HCT116 (cell line): ENCODE data around the gene TIAM1. TPM values are rescaled to one million over a fixed set of nuclear protein-coding genes. Genes with fewer than 3 reads are reported as not detected.

ENCODE experiments used
- ATAC-seq: fragments of 200-7000 bp; cut with Tn5 transposase; 2 replicates; pipeline ENCODE4 v1.9.1; 2020; ENCODE audit warnings: mild to moderate bottlenecking, moderate library complexity
- BruUV-seq: library from RNA; stranded (reverse); fragments of 400-500 nt; replicated peaks from 2 replicates; lab custom pipeline; 2021; lab: Mats Ljungman, UMichigan
- CTCF ChIA-PET: fragments of 300-600 bp; sonication (Branson Sonifier 250); formaldehyde crosslinking; loops from one replicate; lab custom pipeline; 2021; ENCODE audit warnings: antibody characterized with exemption; lab: Charles Lee
- POLR2A ChIA-PET: fragments of 300-600, 350-600 bp; sonication (Branson Sonifier 250); formaldehyde crosslinking; loops from one replicate; lab custom pipeline; 2021; ENCODE audit warnings: antibody characterized with exemption; lab: Charles Lee
- RAD21 ChIA-PET, 2 experiments: fragments of 300-600 bp; sonication (Branson Sonifier 250); formaldehyde crosslinking; loops; one replicate each; lab custom pipeline; 2023; ENCODE audit warnings: low total read pairs in 2 of 2; ENCODE audit not compliant: uncharacterized antibody in 2 of 2, unreplicated experiment in 2 of 2, low non-redundant PET in 1 of 2; lab: Charles Lee
- DNase-seq: peaks from one replicate; pipeline ENCODE4 v3.0.0-alpha.2; 2010; ENCODE audit warnings: low read depth, low spot score
- H2AFZ ChIP-seq: fragments of 200-600 bp; shearing (Covaris generic), sonication (generic); 2 replicates; pipeline ENCODE4 v1.6.1; 2017; ENCODE audit warnings: low read depth, mixed run types, mixed read lengths, antibody characterized with exemption, low read length; ENCODE audit not compliant: poor library complexity, severe bottlenecking
- H3K27ac ChIP-seq: 2 replicates; pipeline ENCODE4 v1.5.1; 2012; ENCODE audit warnings: low read depth, low read length
- H3K27me3 ChIP-seq: fragments of 200-600 bp; sonication (generic); 2 replicates; pipeline ENCODE4 v1.6.1; 2016; ENCODE audit warnings: mixed run types, low read length, mixed read lengths; ENCODE audit not compliant: insufficient read depth
- H3K36me3 ChIP-seq, 2 experiments: fragments of 200-500 bp in 1 of 2; fragments of 200-600 bp in 1 of 2; sonication (Bioruptor generic) in 1 of 2; sonication (generic) in 1 of 2; 2 replicates each; pipeline versions ENCODE4 v1.5.1 to v1.6.1; 2014 to 2016; ENCODE audit warnings: low read length in 2 of 2, inconsistent platforms in 1 of 2, mixed read lengths in 1 of 2, mixed run types in 1 of 2; ENCODE audit not compliant: insufficient read depth in 2 of 2, control insufficient read depth in 1 of 2
- H3K4me1 ChIP-seq, 2 experiments: fragments of 200-600 bp in 1 of 2; sonication (generic) in 1 of 2; 2 replicates each; pipeline versions ENCODE4 v1.5.1 to v1.6.1; 2012 to 2017; ENCODE audit warnings: low read length in 2 of 2, inconsistent platforms in 1 of 2, mild to moderate bottlenecking in 1 of 2, mixed read lengths in 1 of 2, mixed run types in 1 of 2, moderate library complexity in 1 of 2; ENCODE audit not compliant: insufficient read depth in 2 of 2, control insufficient read depth in 1 of 2
- H3K4me2 ChIP-seq: fragments of 200-600 bp; sonication (generic); 2 replicates; pipeline ENCODE4 v1.6.1; 2017; ENCODE audit warnings: mixed run types, low read length, mixed read lengths
- H3K4me3 ChIP-seq, 2 experiments: fragments of 200-600 bp in 1 of 2; sonication (generic) in 1 of 2; replicated peaks in 1 of 2; 2 replicates each; pipeline ENCODE4 v1.5.1; 2011 to 2016; ENCODE audit warnings: low read length in 2 of 2, control low read depth in 1 of 2, low read depth in 1 of 2, mild to moderate bottlenecking in 1 of 2, mixed read lengths in 1 of 2, mixed run types in 1 of 2
- H3K79me2 ChIP-seq: fragments of 200-600 bp; sonication (generic); 2 replicates; pipeline ENCODE4 v1.6.1; 2017; ENCODE audit warnings: mild to moderate bottlenecking, mixed run types, low read length, moderate library complexity, mixed read lengths; ENCODE audit not compliant: insufficient read depth
- H3K9ac ChIP-seq: fragments of 200-600 bp; sonication (generic); 2 replicates; pipeline ENCODE4 v1.6.1; 2016; ENCODE audit warnings: low read length, mixed read lengths
- H3K9me2 ChIP-seq: fragments of 200-600 bp; sonication (generic), shearing (Covaris generic); 2 replicates; pipeline ENCODE4 v1.6.1; 2017; ENCODE audit warnings: mixed run types, mild to moderate bottlenecking, moderate library complexity; ENCODE audit not compliant: insufficient read depth
- H3K9me3 ChIP-seq, 2 experiments: fragments of 200-500 bp in 1 of 2; fragments of 200-600 bp in 1 of 2; sonication (Bioruptor generic) in 1 of 2; sonication (generic) in 1 of 2; 2 replicates each; pipeline ENCODE4 v1.6.1; 2014 to 2017; ENCODE audit warnings: low read length in 2 of 2, mixed read lengths in 2 of 2, inconsistent platforms in 1 of 2, low read depth in 1 of 2, mild to moderate bottlenecking in 1 of 2, mixed run types in 1 of 2, moderate library complexity in 1 of 2; ENCODE audit not compliant: control insufficient read depth in 1 of 2, insufficient read depth in 1 of 2
- H4K20me1 ChIP-seq: fragments of 200-600 bp; sonication (generic), shearing (Covaris generic); 2 replicates; pipeline ENCODE4 v1.6.1; 2017; ENCODE audit warnings: mixed run types, mild to moderate bottlenecking, moderate library complexity; ENCODE audit not compliant: insufficient read depth
- CBX3 ChIP-seq: IDR thresholded peaks from 2 replicates; pipeline ENCODE4 v1.6.1; 2012; ENCODE audit warnings: low read depth
- CEBPB ChIP-seq: IDR thresholded peaks from 2 replicates; pipeline ENCODE4 v1.6.1; 2012; ENCODE audit warnings: low read depth
- ELF1 ChIP-seq: IDR thresholded peaks from 2 replicates; pipeline ENCODE4 v1.6.1; 2012; ENCODE audit warnings: low read depth, borderline replicate concordance
- EZH2 ChIP-seq: fragments of 200-600 bp; sonication (generic); IDR thresholded peaks from 2 replicates; pipeline ENCODE4 v1.6.1; 2017; ENCODE audit warnings: antibody characterized with exemption, mixed run types
- EZH2phosphoT487 ChIP-seq: fragments of 200-600 bp; IDR thresholded peaks from 2 replicates; pipeline ENCODE4 v1.6.1; 2018; ENCODE audit warnings: antibody characterized with exemption, borderline replicate concordance
- FOSL1 ChIP-seq: IDR thresholded peaks from 2 replicates; pipeline ENCODE4 v1.6.1; 2012; ENCODE audit warnings: low read depth
- JUND ChIP-seq: IDR thresholded peaks from 2 replicates; pipeline ENCODE4 v1.6.1; 2012
- POLR2A ChIP-seq: IDR thresholded peaks from 2 replicates; pipeline ENCODE4 v1.7.0; 2011; ENCODE audit warnings: borderline replicate concordance; ENCODE audit not compliant: insufficient read depth, insufficient read length; ENCODE audit errors: extremely low read depth
- POLR2AphosphoS5 ChIP-seq: IDR thresholded peaks from 2 replicates; pipeline ENCODE4 v1.6.1; 2011; ENCODE audit warnings: mild to moderate bottlenecking, low read depth, low read length, moderate library complexity
- RAD21 ChIP-seq: IDR thresholded peaks from 2 replicates; pipeline ENCODE4 v1.6.1; 2012; ENCODE audit warnings: low read depth, mild to moderate bottlenecking
- SIN3A ChIP-seq: IDR thresholded peaks from 2 replicates; pipeline ENCODE4 v1.6.1; 2012; ENCODE audit warnings: low read depth
- SP1 ChIP-seq: IDR thresholded peaks from 2 replicates; pipeline ENCODE4 v1.6.1; 2012; ENCODE audit warnings: low read depth
- TCF7L2 ChIP-seq: IDR thresholded peaks from 2 replicates; pipeline ENCODE4 v1.7.0; 2011; ENCODE audit warnings: borderline replicate concordance, inconsistent platforms; ENCODE audit not compliant: insufficient read depth, insufficient read length; ENCODE audit errors: extremely low read depth
- YY1 ChIP-seq: IDR thresholded peaks from 2 replicates; pipeline ENCODE4 v1.6.1; 2011; ENCODE audit warnings: low read length, low read depth, moderate library complexity, mild to moderate bottlenecking; ENCODE audit not compliant: insufficient replicate concordance; ENCODE audit errors: extremely low read depth
- ZFX ChIP-seq: fragments of 450-650 bp; IDR thresholded peaks from 2 replicates; pipeline ENCODE4 v1.6.1; 2017
- intact Hi-C: fragments of 100-400 bp; cut with micrococcal nuclease; formaldehyde crosslinking; loops from 2 replicates; pipeline ENCODE4 v1.10.0; 2022
- total RNA-seq: library from RNA; stranded (reverse); gene quantifications from one replicate; pipeline ENCODE4 v1.2.1, GENCODE V29; 2021; ENCODE audit not compliant: unreplicated experiment
- TF ChIP-seq, protein P1 (sequence below), 3 experiments: fragments of 200-600 bp in 1 of 3; sonication (generic) in 1 of 3; IDR thresholded peaks in 2 of 3; conservative IDR thresholded peaks in 1 of 3; 2 replicates each; pipeline ENCODE4 v1.5.1; 2012 to 2017; ENCODE audit warnings: low read depth in 2 of 3, low read length in 2 of 3, antibody characterized with exemption in 1 of 3, borderline replicate concordance in 1 of 3, control low read depth in 1 of 3, mild to moderate bottlenecking in 1 of 3, mixed read lengths in 1 of 3, mixed run types in 1 of 3, moderate library complexity in 1 of 3; ENCODE audit not compliant: insufficient read depth in 1 of 3
- TF ChIP-seq, protein P2 (sequence below): IDR thresholded peaks from 2 replicates; pipeline ENCODE4 v1.6.1; 2012; ENCODE audit warnings: low read depth
- TF ChIP-seq, protein P3 (sequence below): IDR thresholded peaks from 2 replicates; pipeline ENCODE4 v1.6.1; 2012
- TF ChIP-seq, protein P4 (sequence below): IDR thresholded peaks from 2 replicates; pipeline ENCODE4 v1.6.1; 2012

TIAM1 gene
- total RNA-seq, 1 experiment from 2014 or later = 47.8 TPM

DNA sequence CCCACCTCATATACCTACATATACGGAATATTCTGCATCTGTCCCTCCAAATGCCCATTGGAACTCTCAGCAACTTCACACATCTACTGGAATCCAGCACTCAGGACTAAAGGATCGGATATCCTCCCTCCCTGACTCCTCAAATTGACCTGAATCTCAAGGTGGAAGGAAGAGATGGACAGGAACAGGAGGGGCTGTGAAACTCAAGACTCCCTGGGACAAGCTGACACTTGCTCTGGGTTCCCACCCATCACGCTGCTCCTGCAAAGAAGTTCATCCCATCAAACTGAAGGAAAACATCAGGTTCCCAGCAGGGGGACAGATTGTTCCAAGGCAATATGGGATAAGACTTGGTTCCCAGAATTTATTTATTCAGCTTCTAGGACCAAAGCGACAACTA, 30.3 kb upstream of the TIAM1 start (continued):
- TF ChIP-seq, protein P1, sequence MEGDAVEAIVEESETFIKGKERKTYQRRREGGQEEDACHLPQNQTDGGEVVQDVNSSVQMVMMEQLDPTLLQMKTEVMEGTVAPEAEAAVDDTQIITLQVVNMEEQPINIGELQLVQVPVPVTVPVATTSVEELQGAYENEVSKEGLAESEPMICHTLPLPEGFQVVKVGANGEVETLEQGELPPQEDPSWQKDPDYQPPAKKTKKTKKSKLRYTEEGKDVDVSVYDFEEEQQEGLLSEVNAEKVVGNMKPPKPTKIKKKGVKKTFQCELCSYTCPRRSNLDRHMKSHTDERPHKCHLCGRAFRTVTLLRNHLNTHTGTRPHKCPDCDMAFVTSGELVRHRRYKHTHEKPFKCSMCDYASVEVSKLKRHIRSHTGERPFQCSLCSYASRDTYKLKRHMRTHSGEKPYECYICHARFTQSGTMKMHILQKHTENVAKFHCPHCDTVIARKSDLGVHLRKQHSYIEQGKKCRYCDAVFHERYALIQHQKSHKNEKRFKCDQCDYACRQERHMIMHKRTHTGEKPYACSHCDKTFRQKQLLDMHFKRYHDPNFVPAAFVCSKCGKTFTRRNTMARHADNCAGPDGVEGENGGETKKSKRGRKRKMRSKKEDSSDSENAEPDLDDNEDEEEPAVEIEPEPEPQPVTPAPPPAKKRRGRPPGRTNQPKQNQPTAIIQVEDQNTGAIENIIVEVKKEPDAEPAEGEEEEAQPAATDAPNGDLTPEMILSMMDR (IDR thresholded peaks at IDR 0.05 in 2 of 3, conservative IDR thresholded peaks at IDR 0.05 in 1 of 3; ENCODE audit: borderline replicate concordance in 1 of 3, insufficient read depth in 1 of 3, low read depth in 2 of 3, low read length in 2 of 3) = no peak
- no peak for TF ChIP-seq SIN3A

DNA sequence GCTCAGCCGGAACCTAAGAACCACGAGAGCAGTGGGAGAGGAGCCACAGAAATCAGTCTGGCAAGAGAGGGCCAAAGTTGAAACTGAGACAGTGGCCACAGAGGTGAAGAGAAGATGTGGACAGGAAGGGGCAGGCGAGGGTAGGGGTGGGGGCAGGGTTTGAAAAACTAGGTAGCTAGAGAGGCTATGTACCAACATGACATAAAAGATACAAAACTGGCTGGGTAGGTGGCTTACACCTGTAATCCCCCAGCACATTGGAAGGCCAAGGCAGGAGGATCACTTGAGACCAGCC, 28.4 kb upstream of the TIAM1 start:
- intact Hi-C loops = no loop called here
- ChIA-PET POLR2A (interaction anchor here (1.1 to 2.8 kb wide), 4 partner anchors 9 to 46 kb away, joined by 3 to 15 read pairs (median 6); no protein-coding TSS in a partner anchor), CTCF (interaction anchor here (0.8 to 1.5 kb wide), 2 partner anchors 18 to 87 kb away, joined by 4 to 6 read pairs; no protein-coding TSS in a partner anchor), RAD21 (interaction anchor here in 1 of 2 experiments (1.1 kb wide), 1 partner anchor 89 kb away, joined by 3 read pairs; no protein-coding TSS in a partner anchor)
- ATAC-seq = no peak
- Histone ChIP-seq H3K4me2 (peak overlapping the region; percentile 60), H3K4me3 (no peak overlapping the region), H3K79me2 (0 out of 2 replicates have a peak, but pooled peaks cover 2% of the 10 kb centered on the region), H3K9ac (no peak overlapping the region), H3K27me3 (no peaks in the 10 kb centered on the region), H2AFZ (no peak overlapping the region), H3K36me3 (no peaks in the 10 kb centered on the region), H4K20me1 (no peaks in the 10 kb centered on the region), H3K27ac (peak overlapping the region; percentile 60), H3K9me3 (no peaks in the 10 kb centered on the region), H3K9me2 (no peaks in the 10 kb centered on the region), H3K4me1 (peaks cover 67 to 69% of the 10 kb centered on the region in 2 experiments)
- no peak for TF ChIP-seq TCF7L2
- TF ChIP-seq JUND = no peak
- no peak for TF ChIP-seq YY1
- no peak for TF ChIP-seq EZH2
- no peak for TF ChIP-seq FOSL1
- no peak for TF ChIP-seq SP1
- no peak for TF ChIP-seq CEBPB
- TF ChIP-seq ZFX = no peak
- no peak for TF ChIP-seq EZH2phosphoT487
- no peak for TF ChIP-seq ELF1
- no peak for TF ChIP-seq POLR2A
- TF ChIP-seq CBX3 = no peak
- no peak for TF ChIP-seq POLR2AphosphoS5
- TF ChIP-seq, protein P2, sequence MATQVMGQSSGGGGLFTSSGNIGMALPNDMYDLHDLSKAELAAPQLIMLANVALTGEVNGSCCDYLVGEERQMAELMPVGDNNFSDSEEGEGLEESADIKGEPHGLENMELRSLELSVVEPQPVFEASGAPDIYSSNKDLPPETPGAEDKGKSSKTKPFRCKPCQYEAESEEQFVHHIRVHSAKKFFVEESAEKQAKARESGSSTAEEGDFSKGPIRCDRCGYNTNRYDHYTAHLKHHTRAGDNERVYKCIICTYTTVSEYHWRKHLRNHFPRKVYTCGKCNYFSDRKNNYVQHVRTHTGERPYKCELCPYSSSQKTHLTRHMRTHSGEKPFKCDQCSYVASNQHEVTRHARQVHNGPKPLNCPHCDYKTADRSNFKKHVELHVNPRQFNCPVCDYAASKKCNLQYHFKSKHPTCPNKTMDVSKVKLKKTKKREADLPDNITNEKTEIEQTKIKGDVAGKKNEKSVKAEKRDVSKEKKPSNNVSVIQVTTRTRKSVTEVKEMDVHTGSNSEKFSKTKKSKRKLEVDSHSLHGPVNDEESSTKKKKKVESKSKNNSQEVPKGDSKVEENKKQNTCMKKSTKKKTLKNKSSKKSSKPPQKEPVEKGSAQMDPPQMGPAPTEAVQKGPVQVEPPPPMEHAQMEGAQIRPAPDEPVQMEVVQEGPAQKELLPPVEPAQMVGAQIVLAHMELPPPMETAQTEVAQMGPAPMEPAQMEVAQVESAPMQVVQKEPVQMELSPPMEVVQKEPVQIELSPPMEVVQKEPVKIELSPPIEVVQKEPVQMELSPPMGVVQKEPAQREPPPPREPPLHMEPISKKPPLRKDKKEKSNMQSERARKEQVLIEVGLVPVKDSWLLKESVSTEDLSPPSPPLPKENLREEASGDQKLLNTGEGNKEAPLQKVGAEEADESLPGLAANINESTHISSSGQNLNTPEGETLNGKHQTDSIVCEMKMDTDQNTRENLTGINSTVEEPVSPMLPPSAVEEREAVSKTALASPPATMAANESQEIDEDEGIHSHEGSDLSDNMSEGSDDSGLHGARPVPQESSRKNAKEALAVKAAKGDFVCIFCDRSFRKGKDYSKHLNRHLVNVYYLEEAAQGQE = no peak
- no peak for TF ChIP-seq RAD21
- TF ChIP-seq, protein P3, sequence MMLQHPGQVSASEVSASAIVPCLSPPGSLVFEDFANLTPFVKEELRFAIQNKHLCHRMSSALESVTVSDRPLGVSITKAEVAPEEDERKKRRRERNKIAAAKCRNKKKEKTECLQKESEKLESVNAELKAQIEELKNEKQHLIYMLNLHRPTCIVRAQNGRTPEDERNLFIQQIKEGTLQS = no peak
- TF ChIP-seq, protein P4, sequence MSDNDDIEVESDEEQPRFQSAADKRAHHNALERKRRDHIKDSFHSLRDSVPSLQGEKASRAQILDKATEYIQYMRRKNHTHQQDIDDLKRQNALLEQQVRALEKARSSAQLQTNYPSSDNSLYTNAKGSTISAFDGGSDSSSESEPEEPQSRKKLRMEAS = no peak
- DNase-seq = no peak
- BruUV-seq = no TSS peak
